Measurements from ENCODE around the gene FOXI1. TPM values are rescaled to one million over a fixed set of nuclear protein-coding genes. Genes with fewer than 3 reads are reported as not detected.

The FOXI1 gene
- not detected for polyA plus RNA-seq (2012; ENCODE audit: insufficient read depth, insufficient read length, low read depth)

- no peak for DNase-seq
- Histone ChIP-seq H3K4me3 (ENCODE audit: low read depth, low read length) (no peak within 1 kb of the TSS), H3K27me3 (no peaks in the 10 kb centered on the region), H3K36me3 (no peaks in the 10 kb centered on the region), H3K4me1 (no peaks in the 10 kb centered on the region), H3K9me3 (no peaks in the 10 kb centered on the region)
- TF ChIP-seq, protein P1, sequence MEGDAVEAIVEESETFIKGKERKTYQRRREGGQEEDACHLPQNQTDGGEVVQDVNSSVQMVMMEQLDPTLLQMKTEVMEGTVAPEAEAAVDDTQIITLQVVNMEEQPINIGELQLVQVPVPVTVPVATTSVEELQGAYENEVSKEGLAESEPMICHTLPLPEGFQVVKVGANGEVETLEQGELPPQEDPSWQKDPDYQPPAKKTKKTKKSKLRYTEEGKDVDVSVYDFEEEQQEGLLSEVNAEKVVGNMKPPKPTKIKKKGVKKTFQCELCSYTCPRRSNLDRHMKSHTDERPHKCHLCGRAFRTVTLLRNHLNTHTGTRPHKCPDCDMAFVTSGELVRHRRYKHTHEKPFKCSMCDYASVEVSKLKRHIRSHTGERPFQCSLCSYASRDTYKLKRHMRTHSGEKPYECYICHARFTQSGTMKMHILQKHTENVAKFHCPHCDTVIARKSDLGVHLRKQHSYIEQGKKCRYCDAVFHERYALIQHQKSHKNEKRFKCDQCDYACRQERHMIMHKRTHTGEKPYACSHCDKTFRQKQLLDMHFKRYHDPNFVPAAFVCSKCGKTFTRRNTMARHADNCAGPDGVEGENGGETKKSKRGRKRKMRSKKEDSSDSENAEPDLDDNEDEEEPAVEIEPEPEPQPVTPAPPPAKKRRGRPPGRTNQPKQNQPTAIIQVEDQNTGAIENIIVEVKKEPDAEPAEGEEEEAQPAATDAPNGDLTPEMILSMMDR (IDR thresholded peaks at IDR 0.05; ENCODE audit: low read depth, low read length): no peak
Measured at GRCh38 chr5:170105642-170106611, at the start of gene FOXI1. Gene FOXI1, plus strand, starts transcription at chr5:170105897. Its CDS starts 61 bp downstream, at chr5:170105958.

DNA sequence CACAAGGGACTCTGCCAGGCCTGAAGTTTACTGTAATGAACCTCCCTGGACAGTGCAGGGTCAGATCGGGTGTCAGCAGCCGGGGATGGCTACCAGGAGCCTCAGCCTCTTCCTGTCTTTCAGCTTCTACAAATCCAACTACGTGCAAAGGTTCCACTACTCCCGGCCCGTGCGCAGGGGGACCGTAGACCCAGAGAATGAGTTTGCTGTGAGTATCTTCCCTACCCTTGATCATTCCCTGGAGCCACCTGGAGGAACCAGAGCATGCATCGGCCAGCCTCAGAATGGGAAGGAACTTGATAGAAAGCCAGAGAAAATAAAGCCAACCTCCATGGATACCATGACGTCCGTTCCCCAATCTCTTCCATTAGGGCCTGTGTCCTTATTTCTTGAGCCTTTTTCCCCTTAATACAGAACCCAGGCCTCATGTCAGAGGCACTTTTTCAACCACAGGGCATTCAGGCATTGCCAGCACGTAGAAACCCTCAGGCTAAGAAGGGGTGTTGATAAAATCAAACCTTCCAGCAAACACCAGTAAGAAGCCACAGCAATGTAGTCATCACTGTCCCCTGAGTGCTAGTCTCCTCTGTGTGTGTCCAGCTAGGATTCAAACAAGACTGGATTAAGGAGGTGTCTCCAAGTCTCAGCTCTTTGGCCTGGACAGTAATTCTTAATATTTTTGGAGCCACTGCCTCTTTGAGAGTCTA, 49.0 kb upstream of the FOXI1 start:
- no peaks in the 10 kb centered on the region for H3K4me1 ChIP-seq
- H3K27me3 ChIP-seq: no peaks in the 10 kb centered on the region
- TF ChIP-seq, protein P1 (IDR thresholded peaks at IDR 0.05; ENCODE audit: low read depth, low read length): no peak
- no peaks in the 10 kb centered on the region for H3K36me3 ChIP-seq
- H3K9me3 ChIP-seq: no peaks in the 10 kb centered on the region
- no peak for DNase-seq
- no peak overlapping the region for H3K4me3 ChIP-seq (ENCODE audit: low read depth, low read length)

GRCh38 chr5:170057311-170057710, 48.4 kb upstream of the FOXI1 start:
- no peak overlapping the region for H3K4me3 ChIP-seq (ENCODE audit: low read depth, low read length)
- no peaks in the 10 kb centered on the region for H3K4me1 ChIP-seq
- no peak for DNase-seq
- TF ChIP-seq, protein P1 (IDR thresholded peaks at IDR 0.05; ENCODE audit: low read depth, low read length): no peak
- H3K36me3 ChIP-seq: no peaks in the 10 kb centered on the region
- no peaks in the 10 kb centered on the region for H3K9me3 ChIP-seq
- H3K27me3 ChIP-seq: no peaks in the 10 kb centered on the region

DNA sequence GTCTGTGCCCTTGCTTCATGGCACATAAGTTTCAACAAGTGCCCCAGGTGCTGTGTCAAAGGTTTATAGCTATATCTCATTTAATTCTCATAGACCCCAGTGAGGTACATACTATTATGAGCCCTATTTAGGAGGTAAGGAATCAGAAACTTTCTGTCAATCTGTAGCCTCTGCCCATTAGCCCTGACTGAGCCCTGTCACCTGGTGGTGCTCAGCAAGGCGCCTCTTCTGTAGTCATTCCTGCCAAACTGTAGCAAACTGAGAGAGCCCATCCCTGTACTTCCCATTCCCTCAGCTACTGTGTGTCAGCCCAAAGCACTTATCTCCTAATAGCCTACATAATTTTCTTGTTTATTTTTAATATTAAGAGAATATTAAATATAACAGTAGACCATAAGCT, 46.5 kb upstream of the FOXI1 start:
- TF ChIP-seq, protein P1 (IDR thresholded peaks at IDR 0.05; ENCODE audit: low read depth, low read length): no peak
- DNase-seq: no peak
- Histone ChIP-seq H3K36me3 (no peaks in the 10 kb centered on the region), H3K4me1 (no peaks in the 10 kb centered on the region), H3K4me3 (ENCODE audit: low read depth, low read length) (no peak overlapping the region), H3K27me3 (no peaks in the 10 kb centered on the region), H3K9me3 (no peaks in the 10 kb centered on the region)

DNA sequence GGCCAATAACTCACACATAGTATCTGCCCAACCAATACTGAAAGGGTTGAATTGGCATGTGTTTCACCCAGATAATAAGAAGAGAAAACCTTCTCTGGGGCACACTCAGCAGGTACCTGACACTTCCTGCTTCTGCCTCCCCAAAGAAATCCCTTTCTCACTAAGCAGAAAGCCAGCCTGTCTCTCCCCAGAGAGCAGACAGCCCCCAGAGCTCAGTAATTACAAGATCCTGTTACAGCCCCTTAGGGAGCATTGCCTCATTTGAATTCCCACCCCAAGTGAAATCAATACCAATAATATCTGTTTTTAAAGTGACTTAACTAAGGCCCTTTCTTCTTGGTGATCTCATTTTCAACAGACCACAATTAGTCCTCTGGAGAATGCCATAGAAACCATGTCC, 38.5 kb upstream of the FOXI1 start:
- no peak for DNase-seq
- H3K9me3 ChIP-seq: no peaks in the 10 kb centered on the region
- TF ChIP-seq, protein P1 (IDR thresholded peaks at IDR 0.05; ENCODE audit: low read depth, low read length): no peak

More for the DNA sequence above, 38.5 kb upstream of the FOXI1 start:
- no peaks in the 10 kb centered on the region for H3K4me1 ChIP-seq
- no peak overlapping the region for H3K4me3 ChIP-seq (ENCODE audit: low read depth, low read length)
- H3K27me3 ChIP-seq: no peaks in the 10 kb centered on the region
- no peaks in the 10 kb centered on the region for H3K36me3 ChIP-seq
